ENCODE measurements around the gene SYT2. TPM values are rescaled to one million over a fixed set of nuclear protein-coding genes. Genes with fewer than 3 reads are reported as not detected.
A peak's percentile ranks its signal among the peaks of the same experiment; 100 is the strongest.
"Not testable (repeated sequence)": the region's sequence is repeated elsewhere in the genome, so short reads cannot be mapped to it uniquely, and the experiment has no call there.

Gene SYT2
- total RNA-seq, 1 donor from 2014 or later, result not detected

GRCh38 chr1:202616355-202616915 is 93.8 kb downstream of the SYT2 start:
- intact Hi-C loops (cut with DNase I), result no loop called here
- ATAC-seq, result no peak

GRCh38 chr1:202615501-202616354 is 94.5 kb downstream of the SYT2 start:
- DNase-seq (ENCODE audit: missing footprints), result no peak
- peak; percentile 74 for ATAC-seq
- intact Hi-C loops (cut with DNase I), result no loop called here

More at GRCh38 chr1:202616355-202616915, 93.8 kb downstream of the SYT2 start:
- no peak for DNase-seq (ENCODE audit: missing footprints)

DNA sequence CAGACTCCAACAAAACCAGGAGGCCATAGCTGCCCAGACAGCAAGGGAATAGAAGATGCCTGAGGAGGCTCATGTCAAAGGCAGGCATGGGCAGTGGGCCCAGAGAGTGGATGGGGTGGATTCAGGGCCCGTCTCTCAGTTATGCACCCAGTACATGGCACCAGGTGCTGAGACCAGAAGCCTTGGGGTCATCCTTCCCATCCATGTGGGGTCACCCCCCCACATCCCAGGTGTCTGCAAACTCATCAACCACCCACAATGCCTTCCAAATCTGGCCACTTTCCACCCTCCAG is 95.1 kb downstream of the SYT2 start:
- ATAC-seq; DNase-seq (ENCODE audit: missing footprints); intact Hi-C loops (cut with DNase I): not testable (repeated sequence)

- DNase-seq (ENCODE audit: missing footprints); intact Hi-C loops (cut with DNase I); ATAC-seq: not testable (repeated sequence)
Measured at GRCh38 chr1:202614363-202615207, 95.7 kb downstream of the SYT2 start.

- no peak for ATAC-seq
- intact Hi-C loops (cut with DNase I), result no loop called here
- DNase-seq (ENCODE audit: missing footprints), result no peak
Measured at GRCh38 chr1:202613571-202613970, 96.7 kb downstream of the SYT2 start.

DNA sequence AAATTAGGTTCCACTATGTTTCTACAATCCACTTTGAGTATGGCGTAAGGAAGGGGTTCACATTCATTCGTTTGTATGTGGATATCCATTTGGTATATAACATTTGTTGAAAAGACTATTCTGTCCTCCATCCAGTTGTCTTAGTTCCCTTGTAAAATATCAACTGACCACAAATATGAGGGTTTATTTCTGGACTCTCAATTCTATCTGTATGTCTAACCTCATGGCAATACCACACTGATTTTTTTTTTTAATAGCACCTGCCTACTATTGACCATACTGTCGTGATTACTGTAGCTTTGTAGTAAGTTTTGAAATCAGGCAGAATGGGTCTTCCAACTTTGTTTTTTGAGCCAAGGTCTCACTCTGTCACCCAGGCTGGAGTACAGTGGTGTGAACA is 98.2 kb downstream of the SYT2 start:
- ATAC-seq; intact Hi-C loops (cut with DNase I); DNase-seq (ENCODE audit: missing footprints): not testable (repeated sequence)

DNA sequence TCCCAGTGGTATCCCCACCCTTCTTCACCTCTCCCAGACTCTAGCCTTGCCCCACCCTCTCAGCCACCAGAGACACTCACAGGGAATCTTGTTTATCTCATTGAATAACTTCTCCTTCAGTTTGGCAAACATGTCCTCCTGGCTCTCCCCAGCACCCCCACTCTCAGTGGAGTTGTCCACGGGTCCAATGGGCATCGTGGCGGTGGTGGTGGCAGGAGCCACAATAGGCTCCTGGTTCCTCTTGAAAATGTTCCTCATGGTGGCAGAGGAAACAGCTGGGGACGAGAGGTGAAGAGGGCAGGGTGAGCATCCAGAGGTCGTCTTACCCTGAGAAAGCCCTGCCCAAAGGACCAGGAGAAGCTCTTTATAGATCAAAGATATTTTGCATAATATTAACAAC is 104.7 kb downstream of the SYT2 start:
- ATAC-seq (no peak), DNase-seq (ENCODE audit: missing footprints) (no peak)
- intact Hi-C loops (cut with DNase I), result no loop called here

- intact Hi-C loops (cut with DNase I), result loop anchor here (5.0 kb wide), 1 partner anchor 101 kb away; no protein-coding TSS in a partner anchor
- DNase-seq (ENCODE audit: missing footprints) (no peak), ATAC-seq (no peak)
Measured at GRCh38 chr1:202603435-202603834, 106.8 kb downstream of the SYT2 start.

- intact Hi-C loops (cut with DNase I), result loop anchor here (5.0 kb wide), 1 partner anchor 98 kb away; no protein-coding TSS in a partner anchor
- ATAC-seq (no peak), DNase-seq (ENCODE audit: missing footprints) (no peak)
Measured at GRCh38 chr1:202600432-202601041, 109.7 kb downstream of the SYT2 start.

- DNase-seq (ENCODE audit: missing footprints) (no peak), ATAC-seq (peak; percentile 75)
- intact Hi-C loops (cut with DNase I), result loop anchor here (5.0 to 10.0 kb wide), 2 partner anchors 98 to 255 kb away; partner anchors contain the start of genes PPP1R12B and UBE2T
Measured at GRCh38 chr1:202599669-202600431, 110.4 kb downstream of the SYT2 start.

DNA sequence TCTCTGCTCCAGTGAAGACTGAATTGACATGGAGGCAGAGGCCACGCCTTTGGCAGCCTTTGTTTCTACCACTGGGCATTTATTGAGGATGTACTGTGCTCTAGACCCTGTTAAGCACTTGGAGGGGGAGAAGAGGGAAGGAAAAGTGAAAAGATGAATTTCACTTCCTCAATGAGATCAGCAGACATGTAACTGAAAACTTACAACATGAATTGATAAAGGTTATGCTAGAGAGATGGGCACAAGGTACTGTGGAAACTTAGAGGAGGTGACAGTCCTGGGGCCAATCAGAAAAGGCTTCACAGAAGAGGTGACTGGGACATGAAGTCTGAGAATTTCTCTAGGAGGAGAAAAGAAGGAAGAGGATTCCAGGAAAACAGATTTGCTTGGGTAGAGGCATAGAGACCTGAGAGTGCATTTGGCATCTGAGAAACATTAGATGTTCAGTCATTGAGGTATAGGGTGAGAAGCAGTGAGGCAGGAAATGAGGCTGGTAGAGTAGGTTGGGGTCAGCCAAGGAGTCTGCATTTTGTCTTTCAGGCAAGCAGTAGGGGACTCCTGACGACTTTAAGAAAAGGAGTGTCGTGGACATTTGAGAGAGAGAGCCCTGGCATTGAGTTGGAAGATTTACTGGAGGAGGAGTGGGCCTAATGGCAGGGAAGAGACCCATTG is 113.0 kb downstream of the SYT2 start:
- ATAC-seq, result no peak
- intact Hi-C loops (cut with DNase I), result loop anchor here (10.0 kb wide), 1 partner anchor 252 kb away; the partner anchor contains the start of genes PPP1R12B and UBE2T
- DNase-seq (ENCODE audit: missing footprints), result no peak

- intact Hi-C loops (cut with DNase I), result loop anchor here (10.0 kb wide), 1 partner anchor 252 kb away; the partner anchor contains the start of genes PPP1R12B and UBE2T
- no peak for ATAC-seq
Measured at GRCh38 chr1:202596638-202597037, 113.6 kb downstream of the SYT2 start.

GRCh38 chr1:202593845-202594244 is 116.4 kb downstream of the SYT2 start:
- DNase-seq (ENCODE audit: missing footprints) (no peak), ATAC-seq (no peak)
- intact Hi-C loops (cut with DNase I), result loop anchor here (10.0 kb wide), 1 partner anchor 249 kb away; the partner anchor contains the start of genes PPP1R12B and UBE2T

More at GRCh38 chr1:202596638-202597037, 113.6 kb downstream of the SYT2 start:
- no peak for DNase-seq (ENCODE audit: missing footprints)

GRCh38 chr1:202592146-202592545 is 118.1 kb downstream of the SYT2 start:
- ATAC-seq (no peak), DNase-seq (ENCODE audit: missing footprints) (no peak)
- intact Hi-C loops (cut with DNase I), result loop anchor here (10.0 kb wide), 1 partner anchor 247 kb away; the partner anchor contains the start of genes PPP1R12B and UBE2T

GRCh38 chr1:202591515-202591914 is 118.7 kb downstream of the SYT2 start:
- DNase-seq (ENCODE audit: missing footprints), result no peak
- intact Hi-C loops (cut with DNase I), result loop anchor here (10.0 kb wide), 1 partner anchor 247 kb away; the partner anchor contains the start of genes PPP1R12B and UBE2T
- no peak for ATAC-seq

- intact Hi-C loops (cut with DNase I), result loop anchor here (10.0 kb wide), 1 partner anchor 246 kb away; the partner anchor contains the start of genes PPP1R12B and UBE2T
- ATAC-seq, result no peak
- no peak for DNase-seq (ENCODE audit: missing footprints)
Measured at GRCh38 chr1:202590975-202591411, 119.3 kb downstream of the SYT2 start.

DNA sequence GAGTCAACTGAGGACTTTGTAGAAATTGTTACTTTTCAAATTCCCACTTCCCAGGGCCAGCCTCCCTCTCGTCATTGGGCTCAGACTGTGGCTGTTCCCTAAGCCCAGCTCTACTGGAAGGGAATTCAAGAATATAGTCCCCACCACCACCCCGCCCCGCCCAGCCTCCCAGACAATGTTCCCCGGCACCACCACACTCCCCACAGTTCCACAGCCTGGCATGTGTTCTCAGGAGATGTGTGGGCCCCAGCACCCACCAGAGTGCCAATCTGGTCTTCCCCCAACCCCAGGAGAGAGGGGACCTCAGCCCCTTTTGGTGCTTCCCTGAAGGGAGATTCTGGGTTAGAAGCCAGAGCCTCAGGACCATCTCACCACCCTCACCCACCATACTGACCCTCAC is 120.1 kb downstream of the SYT2 start:
- ATAC-seq (no peak), DNase-seq (ENCODE audit: missing footprints) (no peak)
- intact Hi-C loops (cut with DNase I), result loop anchor here (10.0 kb wide), 1 partner anchor 245 kb away; the partner anchor contains the start of genes PPP1R12B and UBE2T
